ENCODE data around the gene SUCLG2.

GRCh38 chr3:67472674-67473201, 181.7 kb downstream of the SUCLG2 start:
- TF ChIP-seq CTCF (optimal IDR thresholded peaks at IDR 0.05 in 1 of 3, IDR thresholded peaks at IDR 0.05 in 1 of 3, conservative IDR thresholded peaks at IDR 0.05 in 1 of 3; ENCODE audit: extremely low read depth in 1 of 3, insufficient read depth in 2 of 3, low read length in 3 of 3) (no peak), EZH2 (IDR thresholded peaks at IDR 0.05; ENCODE audit: low read length) (no peak)
